Thoracic aorta (tissue), 2 donors: ENCODE data around the gene NAALADL2. TPM values are rescaled to one million over a fixed set of nuclear protein-coding genes. Genes with fewer than 3 reads are reported as not detected.

Experiments used
- ATAC-seq: fragments of 150-250 bp; one replicate; pipeline ENCODE4 v1.8.0; 2017; ENCODE audit warnings: low read depth; ENCODE audit not compliant: insufficient number of reproducible peaks, low FRiP score
- DNase-seq: peaks from one replicate; pipeline ENCODE4 v3.0.0-alpha.2; 2020; ENCODE audit warnings: low spot score
- H3K27ac ChIP-seq, 2 donors: fragments of 200-600 bp; sonication (generic); 1 replicate in 1 of 2; 2 replicates in 1 of 2; pipeline ENCODE4 v1.5.1; 2016; ENCODE audit warnings: mild to moderate bottlenecking in 2 of 2, moderate library complexity in 2 of 2
- H3K27me3 ChIP-seq: fragments of 200-600 bp; sonication (generic); replicated peaks from 2 replicates; pipeline ENCODE4 v1.6.0; 2016; ENCODE audit warnings: mild to moderate bottlenecking; ENCODE audit not compliant: insufficient read depth
- H3K36me3 ChIP-seq: fragments of 200-600 bp; sonication (generic); one replicate; pipeline ENCODE4 v1.5.1; 2016
- H3K4me1 ChIP-seq, 2 donors: fragments of 200-600 bp; sonication (generic); 1 replicate in 1 of 2; 2 replicates in 1 of 2; pipeline versions ENCODE4 v1.5.1 to v1.6.0; 2016; ENCODE audit warnings: low read depth in 2 of 2, mild to moderate bottlenecking in 1 of 2; ENCODE audit not compliant: control insufficient read depth in 1 of 2
- H3K4me3 ChIP-seq: fragments of 200-600 bp; sonication (generic); 2 replicates; pipeline ENCODE4 v1.5.1; 2016; ENCODE audit warnings: mild to moderate bottlenecking
- H3K9me3 ChIP-seq: fragments of 200-600 bp; sonication (generic); 2 replicates; pipeline ENCODE4 v1.5.1; 2016
- total RNA-seq, 2 donors: library from RNA; depleted of rRNA; stranded (reverse); fragments of >200 nt; gene quantifications; one replicate each; pipeline versions ENCODE4 v1.1.0 to v1.2.3, GENCODE V29; 2016
- TF ChIP-seq, protein P1 (sequence below): fragments of 200-600 bp; sonication (generic); IDR thresholded peaks from one replicate; pipeline ENCODE4 v1.5.1; 2019; ENCODE audit warnings: antibody characterized with exemption

Gene NAALADL2
- total RNA-seq, 2 donors from 2014 or later = 12.9 to 21.0 TPM

DNA sequence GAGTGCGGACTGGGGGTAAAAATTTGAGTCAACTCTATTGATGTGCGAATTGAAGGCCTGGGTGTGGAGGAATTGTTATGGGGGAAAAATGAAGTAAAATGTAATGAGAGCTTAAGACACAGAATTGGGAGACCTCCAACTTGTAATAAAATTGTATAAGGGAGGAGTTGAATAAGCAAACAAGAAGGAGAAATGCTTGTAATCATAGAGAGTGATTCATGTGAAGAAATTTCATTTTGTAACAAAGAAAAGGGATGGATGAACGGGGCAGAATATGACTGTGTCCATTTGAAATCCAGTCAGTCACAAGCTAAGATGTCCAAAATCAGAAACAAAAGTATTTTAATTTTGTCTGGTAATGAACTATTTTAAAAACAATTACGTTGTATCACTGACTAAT, 552.3 kb downstream of the NAALADL2 start:
- no peaks in the 10 kb centered on the region for H3K4me1 ChIP-seq
- no peaks in the 10 kb centered on the region for H3K27me3 ChIP-seq
- no peak overlapping the region for H3K27ac ChIP-seq
- H3K36me3 ChIP-seq = no peaks in the 10 kb centered on the region
- TF ChIP-seq, protein P1, sequence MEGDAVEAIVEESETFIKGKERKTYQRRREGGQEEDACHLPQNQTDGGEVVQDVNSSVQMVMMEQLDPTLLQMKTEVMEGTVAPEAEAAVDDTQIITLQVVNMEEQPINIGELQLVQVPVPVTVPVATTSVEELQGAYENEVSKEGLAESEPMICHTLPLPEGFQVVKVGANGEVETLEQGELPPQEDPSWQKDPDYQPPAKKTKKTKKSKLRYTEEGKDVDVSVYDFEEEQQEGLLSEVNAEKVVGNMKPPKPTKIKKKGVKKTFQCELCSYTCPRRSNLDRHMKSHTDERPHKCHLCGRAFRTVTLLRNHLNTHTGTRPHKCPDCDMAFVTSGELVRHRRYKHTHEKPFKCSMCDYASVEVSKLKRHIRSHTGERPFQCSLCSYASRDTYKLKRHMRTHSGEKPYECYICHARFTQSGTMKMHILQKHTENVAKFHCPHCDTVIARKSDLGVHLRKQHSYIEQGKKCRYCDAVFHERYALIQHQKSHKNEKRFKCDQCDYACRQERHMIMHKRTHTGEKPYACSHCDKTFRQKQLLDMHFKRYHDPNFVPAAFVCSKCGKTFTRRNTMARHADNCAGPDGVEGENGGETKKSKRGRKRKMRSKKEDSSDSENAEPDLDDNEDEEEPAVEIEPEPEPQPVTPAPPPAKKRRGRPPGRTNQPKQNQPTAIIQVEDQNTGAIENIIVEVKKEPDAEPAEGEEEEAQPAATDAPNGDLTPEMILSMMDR = no peak
- no peak overlapping the region for H3K4me3 ChIP-seq
- DNase-seq (no peak), ATAC-seq (no peak)
- no peaks in the 10 kb centered on the region for H3K9me3 ChIP-seq

DNA sequence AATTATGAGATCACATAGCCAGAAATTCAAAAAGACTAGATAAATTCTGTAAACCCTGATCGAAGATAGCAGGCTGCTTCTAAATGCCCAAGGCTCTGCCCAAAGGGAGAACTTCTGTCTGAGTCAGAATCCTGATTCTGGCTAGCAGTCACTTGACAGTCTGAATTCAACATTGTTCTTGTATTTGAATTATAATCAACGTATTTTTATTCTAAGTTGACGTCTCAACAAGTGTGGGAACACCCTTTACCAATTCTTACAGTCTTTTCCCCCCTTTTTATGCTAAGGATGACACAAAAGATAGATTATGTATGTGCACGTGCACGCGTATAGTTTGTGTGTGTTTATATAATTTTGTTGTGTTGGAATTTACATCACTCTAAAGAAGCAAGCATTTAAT, 552.8 kb downstream of the NAALADL2 start:
- H3K4me1 ChIP-seq = no peaks in the 10 kb centered on the region
- no peak overlapping the region for H3K4me3 ChIP-seq
- H3K27ac ChIP-seq = no peak overlapping the region
- DNase-seq (no peak), ATAC-seq (no peak)
- TF ChIP-seq, protein P1 = no peak
- no peaks in the 10 kb centered on the region for H3K36me3 ChIP-seq
- no peaks in the 10 kb centered on the region for H3K9me3 ChIP-seq
- no peaks in the 10 kb centered on the region for H3K27me3 ChIP-seq

DNA sequence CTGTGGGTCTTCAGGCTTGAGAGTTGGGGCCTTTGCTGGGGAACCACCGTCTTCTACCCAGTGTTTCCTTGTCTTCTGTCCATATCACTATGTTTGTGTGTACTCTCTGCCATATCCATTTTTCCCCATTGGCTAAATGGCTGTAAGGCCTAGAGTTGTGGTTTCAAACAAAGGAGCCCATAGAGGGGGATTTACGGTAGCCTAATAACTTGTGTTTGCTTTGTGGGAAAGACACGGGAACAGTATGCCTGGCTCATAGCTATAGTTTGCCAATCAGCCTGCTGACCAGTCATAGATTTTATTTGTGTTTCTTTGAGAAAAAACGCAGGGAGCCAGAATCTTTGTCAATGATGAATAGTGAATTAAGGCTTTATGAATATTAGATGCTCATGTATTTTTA, 554.8 kb downstream of the NAALADL2 start:
- Histone ChIP-seq H3K27me3 (no peaks in the 10 kb centered on the region), H3K27ac (no peak overlapping the region), H3K9me3 (no peaks in the 10 kb centered on the region), H3K4me3 (no peak overlapping the region), H3K36me3 (no peaks in the 10 kb centered on the region), H3K4me1 (no peaks in the 10 kb centered on the region)
- TF ChIP-seq, protein P1 = no peak
- ATAC-seq (no peak), DNase-seq (no peak)

DNA sequence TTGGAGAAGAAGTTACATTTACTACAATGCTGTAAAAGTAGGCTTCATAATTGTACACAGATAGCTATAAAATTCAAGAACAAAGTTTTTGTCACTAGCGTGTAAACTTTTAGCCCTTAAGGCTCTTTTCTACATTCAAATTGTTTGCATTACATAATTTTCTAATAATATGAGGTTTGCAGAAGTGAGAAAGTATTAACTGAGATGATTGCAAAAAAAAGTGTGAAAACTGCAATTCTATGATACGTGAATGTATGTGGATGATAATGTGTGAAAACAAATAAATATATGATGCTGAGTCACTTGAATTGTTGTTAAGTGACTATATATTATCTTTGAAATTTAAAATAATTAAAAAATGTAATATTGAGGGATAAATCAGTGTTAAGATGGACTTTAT, 557.5 kb downstream of the NAALADL2 start:
- Histone ChIP-seq H3K36me3 (no peaks in the 10 kb centered on the region), H3K4me1 (no peaks in the 10 kb centered on the region), H3K9me3 (no peaks in the 10 kb centered on the region), H3K27me3 (no peaks in the 10 kb centered on the region), H3K27ac (no peak overlapping the region), H3K4me3 (no peak overlapping the region)
- TF ChIP-seq, protein P1 = no peak
- ATAC-seq (no peak), DNase-seq (no peak)

DNA sequence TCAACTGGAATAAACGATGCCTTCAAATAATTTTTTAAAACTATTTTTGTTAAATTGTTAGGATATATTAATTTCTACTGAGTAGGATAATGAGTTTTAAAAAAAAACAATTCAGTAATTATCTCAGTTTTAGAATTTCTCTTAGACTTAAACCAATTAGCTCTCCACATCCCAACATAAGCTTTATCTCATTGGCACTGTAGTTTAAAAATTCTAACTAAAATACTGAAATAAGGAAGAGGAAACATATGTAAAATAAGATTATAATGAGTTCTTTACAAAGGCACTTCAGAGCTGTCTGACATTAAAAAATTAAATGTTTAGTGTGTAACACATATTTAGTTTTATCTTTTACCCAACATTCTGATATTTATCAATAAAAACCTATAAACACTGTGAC, 558.3 kb downstream of the NAALADL2 start:
- Histone ChIP-seq H3K27me3 (no peaks in the 10 kb centered on the region), H3K27ac (no peak overlapping the region), H3K9me3 (no peaks in the 10 kb centered on the region), H3K36me3 (no peaks in the 10 kb centered on the region), H3K4me3 (no peak overlapping the region), H3K4me1 (no peaks in the 10 kb centered on the region)
- ATAC-seq (no peak), DNase-seq (no peak)
- TF ChIP-seq, protein P1 = no peak
